Lower leg skin (tissue), 3 donors: ENCODE measurements around the gene DIP2A.

Experiments
- CTCF ChIP-seq, 3 donors: fragments of 450-650 bp; IDR thresholded peaks; one replicate each; pipeline ENCODE4 v1.5.1; 2016; ENCODE audit warnings: antibody characterized with exemption in 3 of 3, mild to moderate bottlenecking in 3 of 3, moderate library complexity in 2 of 3
- POLR2A ChIP-seq, 2 donors: fragments of 450-650 bp; IDR thresholded peaks; one replicate each; pipeline ENCODE4 v1.6.1; 2016 to 2017; ENCODE audit warnings: antibody characterized with exemption in 2 of 2, mild to moderate bottlenecking in 1 of 2, moderate library complexity in 1 of 2

GRCh38 chr21:46458315-46459023, at the start of gene DIP2A:
- TF ChIP-seq CTCF (IDR thresholded peaks at IDR 0.05) (no peak), POLR2A (IDR thresholded peaks at IDR 0.05) (no peak)
